HFFc6 (cell line): Measurements from ENCODE around the gene SSC4D. TPM values are rescaled to one million over a fixed set of nuclear protein-coding genes. Genes with fewer than 3 reads are reported as not detected.

ENCODE experiments used
- DNase-seq: peaks from one replicate; pipeline ENCODE4 v3.0.0-alpha.2; 2018
- H3K27ac Mint-ChIP-seq: 2 replicates; pipeline ENCODE4 v1.8.0; 2020; ENCODE audit warnings: mild to moderate bottlenecking, mixed read lengths
- H3K27me3 Mint-ChIP-seq: 2 replicates; pipeline ENCODE4 v1.8.0; 2021; ENCODE audit warnings: mild to moderate bottlenecking, moderate library complexity, mixed read lengths; ENCODE audit not compliant: insufficient read depth
- H3K36me3 Mint-ChIP-seq: 2 replicates; pipeline ENCODE4 v1.8.0; 2021; ENCODE audit warnings: low read depth, mixed read lengths
- H3K4me1 Mint-ChIP-seq: 2 replicates; pipeline ENCODE4 v1.8.0; 2020; ENCODE audit warnings: low read depth, mixed read lengths
- H3K4me3 Mint-ChIP-seq: 2 replicates; pipeline ENCODE4 v1.8.0; 2020; ENCODE audit warnings: mild to moderate bottlenecking, moderate library complexity, mixed read lengths
- H3K9me3 Mint-ChIP-seq: 2 replicates; pipeline ENCODE4 v1.8.0; 2020; ENCODE audit warnings: mild to moderate bottlenecking, mixed read lengths
- total RNA-seq, 6 experiments: library from RNA; stranded (reverse); fragmentation: NEBNext Ultra II Directional; extraction: Animal tissue kit (Norgen Biotek cat#: 25700); gene quantifications; 2 replicates in 1 of 6; 3 replicates in 5 of 6; pipeline ENCODE4 v1.2.3, GENCODE V29; 2021
- TF ChIP-seq, protein P1 (sequence below): fragments of 200-600 bp; sonication (generic); IDR thresholded peaks from 2 replicates; pipeline ENCODE4 v1.5.0; 2021; ENCODE audit warnings: antibody characterized with exemption, mild to moderate bottlenecking

Gene SSC4D
- total RNA-seq, 6 experiments from 2014 or later, result 0.23 to 1.1 (median 0.51) TPM

GRCh38 chr7:76349313-76349885 is 60.1 kb downstream of the SSC4D start:
- no peak overlapping the region for H3K4me3 Mint-ChIP-seq
- H3K9me3 Mint-ChIP-seq, result no peaks in the 10 kb centered on the region
- H3K4me1 Mint-ChIP-seq, result peaks cover 65% of the 10 kb centered on the region
- H3K36me3 Mint-ChIP-seq, result peaks cover 59% of the 10 kb centered on the region
- H3K27ac Mint-ChIP-seq, result peak overlapping the region; percentile 33; the same call in 1 of the 2 replicates
- TF ChIP-seq, protein P1, sequence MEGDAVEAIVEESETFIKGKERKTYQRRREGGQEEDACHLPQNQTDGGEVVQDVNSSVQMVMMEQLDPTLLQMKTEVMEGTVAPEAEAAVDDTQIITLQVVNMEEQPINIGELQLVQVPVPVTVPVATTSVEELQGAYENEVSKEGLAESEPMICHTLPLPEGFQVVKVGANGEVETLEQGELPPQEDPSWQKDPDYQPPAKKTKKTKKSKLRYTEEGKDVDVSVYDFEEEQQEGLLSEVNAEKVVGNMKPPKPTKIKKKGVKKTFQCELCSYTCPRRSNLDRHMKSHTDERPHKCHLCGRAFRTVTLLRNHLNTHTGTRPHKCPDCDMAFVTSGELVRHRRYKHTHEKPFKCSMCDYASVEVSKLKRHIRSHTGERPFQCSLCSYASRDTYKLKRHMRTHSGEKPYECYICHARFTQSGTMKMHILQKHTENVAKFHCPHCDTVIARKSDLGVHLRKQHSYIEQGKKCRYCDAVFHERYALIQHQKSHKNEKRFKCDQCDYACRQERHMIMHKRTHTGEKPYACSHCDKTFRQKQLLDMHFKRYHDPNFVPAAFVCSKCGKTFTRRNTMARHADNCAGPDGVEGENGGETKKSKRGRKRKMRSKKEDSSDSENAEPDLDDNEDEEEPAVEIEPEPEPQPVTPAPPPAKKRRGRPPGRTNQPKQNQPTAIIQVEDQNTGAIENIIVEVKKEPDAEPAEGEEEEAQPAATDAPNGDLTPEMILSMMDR, result no peak
- no peak for DNase-seq
- peaks cover 5% of the 10 kb centered on the region for H3K27me3 Mint-ChIP-seq

DNA sequence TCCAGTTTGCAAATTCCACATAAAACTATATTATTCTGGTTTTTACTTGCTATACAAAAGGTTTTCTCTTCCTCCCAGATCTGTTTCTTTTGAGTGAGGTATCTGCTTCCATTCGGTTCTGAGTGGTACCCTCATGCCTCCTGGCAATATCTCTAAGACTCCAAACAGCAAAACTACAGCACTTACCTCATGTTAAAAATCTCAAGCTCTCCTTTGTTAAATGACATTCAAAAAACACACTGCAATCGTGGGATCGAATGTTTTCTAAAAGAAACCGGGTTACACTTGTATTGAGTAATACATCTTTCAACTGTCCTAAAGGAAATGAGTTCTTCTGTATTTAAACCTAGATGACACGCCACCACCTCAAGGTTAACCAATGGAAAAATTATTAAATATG is 61.8 kb downstream of the SSC4D start:
- no peaks in the 10 kb centered on the region for H3K9me3 Mint-ChIP-seq
- peak overlapping the region; percentile 62 for H3K27ac Mint-ChIP-seq
- no peak for DNase-seq
- H3K27me3 Mint-ChIP-seq, result peaks cover 5% of the 10 kb centered on the region
- H3K4me3 Mint-ChIP-seq, result peak overlapping the region; percentile 16; the same call in 1 of the 2 replicates
- TF ChIP-seq, protein P1, result no peak
- peaks cover 79% of the 10 kb centered on the region for H3K4me1 Mint-ChIP-seq
- H3K36me3 Mint-ChIP-seq, result peaks cover 71% of the 10 kb centered on the region

GRCh38 chr7:76346778-76347177 is 62.7 kb downstream of the SSC4D start:
- H3K36me3 Mint-ChIP-seq, result peaks cover 72% of the 10 kb centered on the region
- peaks cover 79% of the 10 kb centered on the region for H3K4me1 Mint-ChIP-seq
- H3K9me3 Mint-ChIP-seq, result no peaks in the 10 kb centered on the region
- no peak for DNase-seq
- no peak overlapping the region for H3K4me3 Mint-ChIP-seq
- TF ChIP-seq, protein P1, result no peak
- H3K27me3 Mint-ChIP-seq, result peaks cover 5% of the 10 kb centered on the region
- peak overlapping the region; percentile 74 for H3K27ac Mint-ChIP-seq

DNA sequence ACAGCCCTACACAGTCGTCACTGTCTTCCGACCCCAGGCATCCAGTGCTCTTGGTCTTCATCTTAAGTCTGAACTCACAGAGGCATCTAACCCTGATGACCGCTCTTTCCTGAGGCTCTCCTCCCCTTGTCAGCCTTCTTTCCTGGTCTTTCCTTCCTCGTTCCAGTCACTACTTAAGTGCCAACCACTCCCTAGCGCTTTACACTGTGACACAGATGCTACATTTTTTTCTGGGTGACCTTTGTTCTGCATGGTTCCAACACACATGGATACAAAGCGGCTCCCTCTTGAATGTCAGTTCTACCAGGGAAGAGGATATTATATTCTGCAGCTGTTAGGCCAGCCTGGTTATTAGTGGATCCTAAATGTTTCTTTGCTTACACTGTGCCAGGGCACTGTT is 63.4 kb downstream of the SSC4D start:
- peaks cover 79% of the 10 kb centered on the region for H3K4me1 Mint-ChIP-seq
- TF ChIP-seq, protein P1, result no peak
- no peak for DNase-seq
- peaks cover under 1% of the 10 kb centered on the region; the same call in 1 of the 2 replicates for H3K27me3 Mint-ChIP-seq
- no peaks in the 10 kb centered on the region for H3K9me3 Mint-ChIP-seq
- no peak overlapping the region for H3K4me3 Mint-ChIP-seq
- peaks cover 66% of the 10 kb centered on the region for H3K36me3 Mint-ChIP-seq
- H3K27ac Mint-ChIP-seq, result no peak overlapping the region; the same call in 1 of the 2 replicates

DNA sequence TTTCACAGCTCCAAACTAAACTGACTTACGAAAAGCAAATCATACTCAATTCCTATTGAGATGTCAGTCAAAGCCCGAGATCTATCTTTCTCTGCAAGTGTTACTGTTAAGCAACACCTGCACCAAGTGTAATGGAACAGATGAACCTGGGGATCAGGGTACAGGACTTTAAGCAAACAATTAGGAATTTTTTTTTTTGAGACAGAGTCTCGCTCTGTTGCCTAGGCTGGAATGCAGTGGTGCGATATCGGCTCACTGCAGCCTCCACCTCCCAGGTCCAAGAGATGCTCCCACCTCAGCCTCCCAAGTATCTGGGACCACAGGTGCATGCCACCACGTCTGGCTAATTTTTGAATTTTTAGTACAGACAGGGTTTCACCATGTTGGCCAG is 65.6 kb downstream of the SSC4D start:
- peaks cover 82% of the 10 kb centered on the region for H3K4me1 Mint-ChIP-seq
- H3K27ac Mint-ChIP-seq, result peak overlapping the region; percentile 72; the same call in 1 of the 2 replicates
- DNase-seq, result no peak
- no peaks in the 10 kb centered on the region; the same call in 1 of the 2 replicates for H3K27me3 Mint-ChIP-seq
- TF ChIP-seq, protein P1, result no peak
- no peaks in the 10 kb centered on the region for H3K9me3 Mint-ChIP-seq
- H3K36me3 Mint-ChIP-seq, result peaks cover 62% of the 10 kb centered on the region
- no peak overlapping the region for H3K4me3 Mint-ChIP-seq
